Osteoblast (primary cell): ENCODE measurements around the gene FOSL2. TPM values are rescaled to one million over a fixed set of nuclear protein-coding genes. Genes with fewer than 3 reads are reported as not detected.

Experiments used
- DNase-seq: peaks from one replicate; pipeline ENCODE4 v3.0.0; 2011; ENCODE audit warnings: low spot score, mixed read lengths; ENCODE audit not compliant: insufficient read length; ENCODE audit errors: missing footprints
- H2AFZ ChIP-seq: 2 replicates; pipeline ENCODE4 v1.6.0; 2011; ENCODE audit warnings: mild to moderate bottlenecking, low read length
- H3K27ac ChIP-seq: 2 replicates; pipeline ENCODE4 v1.5.1; 2011; ENCODE audit warnings: mild to moderate bottlenecking, low read depth, low read length, moderate library complexity
- H3K27me3 ChIP-seq: 2 replicates; pipeline ENCODE4 v1.6.0; 2012; ENCODE audit warnings: mild to moderate bottlenecking, control low read depth, inconsistent platforms, low read length, moderate library complexity; ENCODE audit not compliant: insufficient read depth
- H3K36me3 ChIP-seq: 2 replicates; pipeline ENCODE4 v1.5.1; 2011; ENCODE audit warnings: mild to moderate bottlenecking, low read length, control low read depth, moderate library complexity; ENCODE audit not compliant: insufficient read depth
- H3K4me1 ChIP-seq: 2 replicates; pipeline ENCODE4 v1.5.1; 2011; ENCODE audit warnings: mild to moderate bottlenecking, low read length, control low read depth, moderate library complexity; ENCODE audit not compliant: insufficient read depth
- H3K4me2 ChIP-seq: 2 replicates; pipeline ENCODE4 v1.6.0; 2011; ENCODE audit warnings: mild to moderate bottlenecking, low read length; ENCODE audit not compliant: insufficient read depth
- H3K4me3 ChIP-seq: fragments of 200-600 bp; sonication (generic); 3 replicates; pipeline ENCODE4 v1.5.1; 2012; ENCODE audit warnings: mild to moderate bottlenecking, low read length, inconsistent platforms; ENCODE audit not compliant: insufficient read depth
- H3K79me2 ChIP-seq: 2 replicates; pipeline ENCODE4 v1.6.0; 2012; ENCODE audit warnings: mild to moderate bottlenecking, low read length, control low read depth, inconsistent platforms; ENCODE audit not compliant: insufficient read depth
- H3K9me3 ChIP-seq: 2 replicates; pipeline ENCODE4 v1.5.1; 2011; ENCODE audit warnings: low read depth, low read length, control low read depth
- H4K20me1 ChIP-seq: 2 replicates; pipeline ENCODE4 v1.6.0; 2012; ENCODE audit warnings: mild to moderate bottlenecking, low read length, control low read depth; ENCODE audit not compliant: insufficient read depth
- total RNA-seq: library from RNA; depleted of rRNA; stranded (reverse); fragments of >200 nt; gene quantifications from 2 replicates; pipeline ENCODE4 v1.2.3, GENCODE V29; 2012
- TF ChIP-seq, protein P1 (sequence below): IDR thresholded peaks from 2 replicates; pipeline ENCODE4 v1.5.1; 2011; ENCODE audit warnings: mild to moderate bottlenecking, low read depth, low read length, moderate library complexity; ENCODE audit errors: extremely low read depth

The FOSL2 gene
- total RNA-seq, 1 donor: 86.9 TPM

DNA sequence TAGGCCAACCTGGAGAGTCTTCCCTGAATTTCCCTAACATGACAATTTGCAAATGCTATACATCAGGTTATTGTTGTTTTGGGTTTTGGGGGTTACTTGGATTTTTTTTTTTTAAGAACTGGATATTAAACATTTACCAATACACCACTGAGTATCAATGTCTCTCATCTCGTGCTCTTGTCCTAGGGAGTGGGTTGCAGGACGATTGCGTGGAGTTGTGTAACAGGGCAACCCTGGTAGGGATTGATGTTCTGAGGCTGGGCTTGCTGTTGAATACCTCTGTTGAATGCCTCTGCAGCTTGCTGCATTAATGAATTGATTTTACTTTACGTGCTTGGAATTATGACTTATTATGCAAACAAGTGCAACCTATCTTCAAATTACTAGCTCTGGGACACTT is 18.8 kb upstream of the FOSL2 start:
- peaks cover 4% of the 10 kb centered on the region for H3K4me1 ChIP-seq
- no peaks in the 10 kb centered on the region for H4K20me1 ChIP-seq
- TF ChIP-seq, protein P1, sequence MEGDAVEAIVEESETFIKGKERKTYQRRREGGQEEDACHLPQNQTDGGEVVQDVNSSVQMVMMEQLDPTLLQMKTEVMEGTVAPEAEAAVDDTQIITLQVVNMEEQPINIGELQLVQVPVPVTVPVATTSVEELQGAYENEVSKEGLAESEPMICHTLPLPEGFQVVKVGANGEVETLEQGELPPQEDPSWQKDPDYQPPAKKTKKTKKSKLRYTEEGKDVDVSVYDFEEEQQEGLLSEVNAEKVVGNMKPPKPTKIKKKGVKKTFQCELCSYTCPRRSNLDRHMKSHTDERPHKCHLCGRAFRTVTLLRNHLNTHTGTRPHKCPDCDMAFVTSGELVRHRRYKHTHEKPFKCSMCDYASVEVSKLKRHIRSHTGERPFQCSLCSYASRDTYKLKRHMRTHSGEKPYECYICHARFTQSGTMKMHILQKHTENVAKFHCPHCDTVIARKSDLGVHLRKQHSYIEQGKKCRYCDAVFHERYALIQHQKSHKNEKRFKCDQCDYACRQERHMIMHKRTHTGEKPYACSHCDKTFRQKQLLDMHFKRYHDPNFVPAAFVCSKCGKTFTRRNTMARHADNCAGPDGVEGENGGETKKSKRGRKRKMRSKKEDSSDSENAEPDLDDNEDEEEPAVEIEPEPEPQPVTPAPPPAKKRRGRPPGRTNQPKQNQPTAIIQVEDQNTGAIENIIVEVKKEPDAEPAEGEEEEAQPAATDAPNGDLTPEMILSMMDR: no peak
- H3K27me3 ChIP-seq: no peaks in the 10 kb centered on the region
- no peak for DNase-seq
- no peak overlapping the region for H3K4me3 ChIP-seq
- H3K36me3 ChIP-seq: no peaks in the 10 kb centered on the region
- H2AFZ ChIP-seq: no peak overlapping the region
- no peak overlapping the region for H3K27ac ChIP-seq
- no peaks in the 10 kb centered on the region for H3K79me2 ChIP-seq
- no peaks in the 10 kb centered on the region for H3K9me3 ChIP-seq
- H3K4me2 ChIP-seq: no peak overlapping the region

DNA sequence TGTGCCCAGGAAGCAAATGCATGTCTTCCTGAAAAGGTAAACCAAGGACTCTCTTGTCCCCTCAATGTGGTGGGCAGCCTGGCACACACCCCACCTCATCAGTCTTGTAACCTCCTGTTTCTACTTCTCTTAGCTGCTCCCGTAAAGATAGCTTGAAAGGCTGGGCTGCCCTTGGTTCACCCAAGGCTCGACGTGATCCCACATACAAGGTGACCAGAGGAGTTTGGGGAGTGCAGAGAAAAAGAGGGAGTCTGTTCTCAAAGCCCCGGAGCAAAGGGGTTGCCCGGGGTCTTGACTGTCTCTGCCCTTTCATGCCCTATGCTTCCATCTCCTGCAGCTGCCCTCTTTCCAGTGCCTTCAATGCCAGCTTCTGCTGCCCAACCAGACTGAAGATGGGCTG is 18.3 kb upstream of the FOSL2 start:
- H3K4me3 ChIP-seq: no peak overlapping the region
- no peaks in the 10 kb centered on the region for H3K9me3 ChIP-seq
- no peaks in the 10 kb centered on the region for H3K27me3 ChIP-seq
- H3K4me1 ChIP-seq: peaks cover 4% of the 10 kb centered on the region
- H2AFZ ChIP-seq: no peak overlapping the region
- TF ChIP-seq, protein P1: no peak
- no peaks in the 10 kb centered on the region for H4K20me1 ChIP-seq
- DNase-seq: no peak
- no peaks in the 10 kb centered on the region for H3K79me2 ChIP-seq
- no peak overlapping the region for H3K4me2 ChIP-seq
- H3K27ac ChIP-seq: no peak overlapping the region
- no peaks in the 10 kb centered on the region for H3K36me3 ChIP-seq

DNA sequence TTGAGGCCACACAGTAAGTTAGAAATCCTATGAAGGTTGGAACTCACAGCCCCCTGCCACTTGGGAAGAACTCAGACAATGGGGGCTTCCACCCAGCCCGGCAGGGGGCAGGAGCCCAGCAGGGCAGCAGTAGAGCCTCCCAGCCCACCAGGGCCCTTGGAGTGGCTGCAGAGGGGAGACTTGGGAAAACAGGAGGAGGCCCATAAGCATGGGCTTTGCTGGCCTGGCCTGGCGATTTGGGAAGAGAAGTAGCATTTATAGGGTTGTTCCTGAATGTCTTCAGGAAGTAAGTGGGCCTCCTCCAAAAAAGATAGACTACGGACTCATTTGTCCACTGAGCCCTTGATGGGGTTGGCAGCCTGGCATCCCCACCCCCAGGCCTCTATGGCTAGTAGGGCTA is 17.4 kb upstream of the FOSL2 start:
- no peak overlapping the region for H2AFZ ChIP-seq
- DNase-seq: no peak
- no peak overlapping the region for H3K4me3 ChIP-seq
- H3K4me2 ChIP-seq: no peak overlapping the region
- H3K9me3 ChIP-seq: no peaks in the 10 kb centered on the region
- H3K27me3 ChIP-seq: no peaks in the 10 kb centered on the region
- no peaks in the 10 kb centered on the region for H4K20me1 ChIP-seq
- no peaks in the 10 kb centered on the region for H3K79me2 ChIP-seq
- H3K4me1 ChIP-seq: peaks cover 4% of the 10 kb centered on the region
- H3K27ac ChIP-seq: no peak overlapping the region
- no peaks in the 10 kb centered on the region for H3K36me3 ChIP-seq
- TF ChIP-seq, protein P1: no peak

DNA sequence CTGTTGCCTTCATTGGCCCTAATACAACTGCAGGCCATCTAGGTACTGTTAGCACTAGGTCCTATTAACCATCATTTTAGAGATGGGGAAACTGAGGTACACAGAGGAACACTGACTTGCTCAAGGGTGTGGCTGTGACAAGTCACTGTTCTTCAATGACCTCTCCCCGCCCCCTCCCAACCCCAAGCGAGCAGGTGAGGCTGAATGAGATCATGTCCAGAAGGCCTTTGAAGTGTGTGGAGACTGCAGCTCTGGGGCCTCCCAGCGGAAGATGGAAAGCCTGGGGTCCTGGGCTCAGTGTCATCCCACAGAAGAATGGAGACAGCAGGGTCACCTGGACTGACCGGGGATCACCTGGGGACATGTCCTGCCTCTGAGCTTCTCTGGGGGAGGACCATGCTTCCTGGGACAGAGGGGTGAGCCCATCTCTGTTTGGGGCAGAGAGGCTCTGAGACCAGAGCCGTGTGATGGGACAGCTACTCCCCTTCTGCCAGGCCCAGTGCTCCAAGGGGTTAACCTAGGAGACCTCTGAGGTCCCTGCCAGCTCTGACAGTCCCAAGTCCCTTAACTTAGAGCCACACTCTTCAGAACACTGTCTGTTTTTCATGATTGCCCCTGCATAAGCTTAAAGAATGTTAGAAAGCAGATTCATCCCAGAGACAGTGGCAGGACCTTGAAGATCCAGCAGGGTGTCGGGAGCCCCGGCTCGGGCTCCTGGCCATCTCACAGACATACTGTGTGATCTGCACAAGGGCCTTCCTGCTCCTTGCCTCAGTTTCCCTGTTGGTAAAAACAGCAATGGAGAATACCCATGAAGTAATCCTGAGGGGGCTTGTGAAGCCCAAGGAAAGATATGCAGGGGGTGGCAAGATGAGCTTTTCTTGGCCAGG is 16.7 kb upstream of the FOSL2 start:
- Histone ChIP-seq H3K4me3 (no peak overlapping the region), H3K79me2 (no peaks in the 10 kb centered on the region), H3K9me3 (no peaks in the 10 kb centered on the region), H4K20me1 (no peaks in the 10 kb centered on the region), H3K27me3 (no peaks in the 10 kb centered on the region), H2AFZ (no peak overlapping the region), H3K4me1 (no peaks in the 10 kb centered on the region), H3K36me3 (no peaks in the 10 kb centered on the region), H3K4me2 (no peak overlapping the region), H3K27ac (no peak overlapping the region)
- TF ChIP-seq, protein P1: no peak
- no peak for DNase-seq
